HG03354 (cell line): ENCODE results near the gene WRNIP1.

Experiments used
- ATAC-seq: cut with Tn5 transposase; IDR thresholded peaks from one replicate; pipeline ENCODE4 v1.9.1; 2021; ENCODE audit warnings: mild to moderate bottlenecking; ENCODE audit not compliant: unreplicated experiment, poor library complexity, severe bottlenecking

The WRNIP1 gene

DNA sequence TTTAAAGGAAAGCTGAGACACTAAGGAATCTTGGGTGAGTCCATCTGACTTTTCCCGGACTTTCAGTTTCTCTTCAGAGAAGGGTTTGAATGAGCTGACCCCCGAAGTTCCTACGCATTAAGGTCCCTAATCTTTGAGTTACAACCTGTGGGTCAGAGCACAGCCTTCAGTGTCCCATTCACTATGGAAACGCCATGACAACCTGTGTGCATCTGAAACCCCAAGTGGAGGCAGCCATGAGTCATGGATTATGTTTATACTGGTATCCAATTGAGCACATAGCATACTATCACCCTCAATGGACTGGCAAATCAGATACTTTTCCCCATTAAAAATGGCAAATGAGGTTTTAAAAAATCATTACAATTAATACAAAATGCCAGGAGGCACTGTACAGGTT lies 25.9 kb upstream of the WRNIP1 start:
- no peak for ATAC-seq

DNA sequence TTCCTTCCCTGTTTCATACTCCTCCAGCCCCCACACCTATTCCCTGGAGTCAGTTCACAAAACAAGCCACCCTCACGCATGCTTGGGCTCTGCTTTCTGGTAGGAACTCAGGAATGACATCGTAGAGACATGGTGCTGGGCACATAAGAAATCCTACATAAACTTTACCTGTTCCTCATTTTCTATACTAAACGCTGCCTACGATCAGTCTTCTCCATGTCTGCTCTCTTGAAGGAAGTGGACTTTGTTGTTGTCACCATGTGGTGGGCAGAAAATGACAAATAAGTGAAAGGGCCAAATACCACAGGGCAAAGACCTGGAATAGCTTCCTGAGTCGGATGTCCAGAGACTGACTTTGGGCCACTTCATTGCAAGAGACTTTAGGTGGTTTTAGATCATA lies 24.6 kb upstream of the WRNIP1 start:
- no peak for ATAC-seq

DNA sequence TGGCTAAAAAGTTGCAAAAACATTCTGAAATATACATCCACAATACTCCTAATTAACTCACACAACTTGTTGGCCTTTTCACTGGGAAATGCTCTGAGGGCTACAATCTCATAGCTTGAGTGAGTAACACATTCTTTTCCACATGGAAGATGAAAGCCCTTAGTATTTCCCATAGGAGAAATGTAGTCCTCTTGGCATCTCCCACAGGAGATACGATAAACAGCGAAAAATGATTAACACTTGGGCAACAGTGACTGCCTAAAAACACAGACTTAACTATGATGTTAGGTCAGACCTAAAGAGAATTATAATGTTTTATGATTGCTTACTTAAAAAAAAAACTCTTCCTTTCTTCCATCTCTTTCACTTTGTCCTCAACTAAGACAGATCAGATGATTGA lies 23.4 kb upstream of the WRNIP1 start:
- no peak for ATAC-seq

DNA sequence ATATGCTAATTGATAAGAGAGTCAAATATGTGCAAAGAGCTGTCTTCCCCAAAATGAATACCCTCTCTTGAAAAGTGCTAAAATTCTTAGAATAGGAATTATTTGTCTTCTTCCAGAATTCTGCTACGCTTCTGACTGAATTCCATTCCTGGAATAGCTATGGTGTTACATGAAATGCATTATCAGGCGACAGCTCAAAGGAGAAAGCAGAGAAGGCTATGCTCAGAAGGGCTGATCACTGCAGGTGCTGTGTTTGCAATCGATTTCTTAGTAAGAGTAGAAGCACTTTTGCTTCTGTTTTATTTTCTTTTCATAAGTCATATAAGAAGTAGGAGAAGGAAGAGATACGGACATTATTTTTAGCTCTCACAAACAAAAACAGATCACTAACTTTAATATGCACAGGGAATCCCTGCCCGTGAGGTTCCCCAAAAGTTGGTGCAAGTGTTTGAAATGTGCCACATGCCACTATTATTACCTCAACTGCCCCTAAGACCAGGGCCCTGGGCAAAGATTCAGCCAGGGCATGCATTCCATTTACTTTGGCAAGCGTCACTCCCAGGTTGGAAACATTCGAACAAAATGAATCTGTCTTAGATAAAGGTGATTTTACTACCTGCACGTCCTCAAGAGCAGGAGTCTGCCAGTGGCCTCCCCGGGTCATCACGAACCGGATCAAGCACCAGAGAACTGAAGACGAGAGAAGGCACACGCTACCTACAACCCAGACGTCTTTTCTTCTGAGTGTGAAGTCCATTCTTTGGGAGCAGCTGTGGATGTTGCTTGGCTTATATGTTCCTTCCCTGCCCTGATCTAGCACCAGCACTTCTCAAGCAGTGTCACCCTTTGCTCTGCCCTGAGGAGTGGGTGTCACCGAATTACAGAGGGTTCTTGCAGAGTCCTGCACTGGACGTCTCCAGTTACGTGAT lies 21.6 kb upstream of the WRNIP1 start:
- ATAC-seq: no peak

DNA sequence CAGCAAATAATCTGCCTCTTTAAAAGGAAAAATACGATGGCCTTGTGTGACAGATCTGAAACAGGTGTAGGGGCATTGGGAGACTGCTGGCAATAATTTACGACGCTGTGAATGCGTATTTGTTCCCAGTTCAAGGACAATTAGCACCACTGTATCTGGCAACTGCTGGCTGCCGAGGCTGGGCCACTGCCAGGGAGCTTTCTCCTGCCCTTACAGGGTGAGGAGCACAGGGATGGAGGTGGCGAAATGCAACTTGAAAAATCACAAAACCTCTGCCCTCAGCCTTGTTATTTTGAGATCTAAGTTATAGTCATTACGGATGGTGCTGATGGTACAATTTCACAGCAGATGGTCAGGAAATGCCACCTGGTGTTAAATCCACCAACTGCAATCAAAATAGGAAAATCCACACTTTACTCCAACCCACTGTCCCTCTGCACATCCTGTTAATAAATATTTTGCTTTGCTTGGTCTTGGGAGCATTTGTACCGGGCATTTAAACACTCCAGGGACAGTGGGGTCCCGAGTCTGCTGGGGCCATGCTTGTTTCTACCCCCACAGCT lies 20.9 kb upstream of the WRNIP1 start:
- no peak for ATAC-seq

DNA sequence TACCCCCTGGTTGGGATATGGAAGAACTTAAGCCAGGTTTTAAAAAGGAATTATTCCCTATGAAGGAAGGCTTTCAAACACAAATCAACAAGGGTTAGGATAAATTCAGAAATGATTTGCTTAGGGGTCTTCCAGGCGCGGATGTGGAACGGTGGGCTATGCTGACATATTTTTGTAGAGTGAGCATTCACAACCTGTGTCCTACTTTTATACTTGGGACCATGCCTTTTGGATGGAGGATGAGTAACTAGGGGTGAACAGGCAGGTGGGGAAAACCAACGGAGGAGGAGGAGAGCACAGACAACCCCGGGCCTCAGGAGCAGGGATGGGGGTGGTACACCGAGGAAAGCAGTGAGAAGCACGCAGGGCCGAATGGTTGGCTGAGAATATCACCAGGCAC lies 20.4 kb upstream of the WRNIP1 start:
- no peak for ATAC-seq

DNA sequence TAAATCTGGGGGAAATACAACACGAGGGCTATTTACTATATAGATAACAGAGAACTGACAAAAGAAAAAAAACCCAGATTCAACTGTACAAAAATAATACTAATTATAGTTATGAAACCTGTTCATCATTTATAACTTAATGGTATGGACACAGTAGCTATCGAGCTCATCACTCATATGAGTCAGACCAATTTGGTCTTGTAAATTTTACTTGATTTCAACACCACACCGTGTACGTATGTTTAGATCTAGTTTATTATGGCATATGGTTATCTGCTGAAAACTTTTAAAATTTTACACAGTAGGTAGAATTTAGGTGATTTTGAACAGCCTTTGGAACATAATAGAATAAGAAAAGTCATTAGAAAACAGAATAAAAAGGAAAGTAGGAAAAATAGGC lies 19.9 kb upstream of the WRNIP1 start:
- no peak for ATAC-seq

DNA sequence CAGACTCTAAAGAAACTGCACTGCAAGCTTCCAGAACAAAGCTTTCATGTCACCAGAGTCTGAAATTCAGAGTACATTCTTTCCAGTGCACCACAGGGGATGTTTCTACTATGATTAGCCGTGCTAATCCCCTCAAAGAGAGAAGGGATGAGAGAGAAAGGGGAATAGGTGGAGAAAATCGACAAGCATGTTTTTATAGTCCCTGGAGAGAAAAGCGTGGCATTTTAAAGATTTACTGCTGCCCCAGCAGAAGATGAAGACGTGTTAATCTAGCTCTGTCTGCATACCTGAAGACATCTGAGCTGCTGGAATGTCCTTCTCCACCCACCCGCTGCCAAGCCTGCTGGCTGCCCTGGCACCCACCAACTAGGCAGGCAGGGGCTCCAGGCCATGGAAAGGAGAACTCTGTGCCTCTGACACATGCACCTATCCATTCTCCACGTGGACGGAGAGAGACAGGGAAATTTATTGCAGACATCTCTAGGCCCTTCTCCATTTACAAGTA lies 18.6 kb upstream of the WRNIP1 start:
- no peak for ATAC-seq

DNA sequence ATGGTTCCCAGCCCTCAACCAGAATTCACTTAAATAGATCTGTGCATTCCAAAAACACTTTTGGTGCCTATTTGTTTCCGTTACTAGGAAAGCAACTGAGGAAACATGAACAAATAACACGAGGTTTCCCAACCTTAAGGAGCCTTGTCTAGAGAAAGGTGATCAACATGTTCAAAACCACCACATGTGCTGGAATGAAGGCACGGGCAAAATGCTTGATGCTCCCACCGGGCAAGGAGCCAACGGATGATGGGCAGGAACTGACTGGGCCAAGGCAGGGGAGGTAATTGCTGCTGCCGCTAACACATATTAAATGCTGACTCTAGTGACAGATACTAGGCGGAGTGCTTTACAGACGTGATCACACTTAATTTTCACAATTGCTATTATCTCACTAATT lies 17.0 kb upstream of the WRNIP1 start:
- no peak for ATAC-seq

DNA sequence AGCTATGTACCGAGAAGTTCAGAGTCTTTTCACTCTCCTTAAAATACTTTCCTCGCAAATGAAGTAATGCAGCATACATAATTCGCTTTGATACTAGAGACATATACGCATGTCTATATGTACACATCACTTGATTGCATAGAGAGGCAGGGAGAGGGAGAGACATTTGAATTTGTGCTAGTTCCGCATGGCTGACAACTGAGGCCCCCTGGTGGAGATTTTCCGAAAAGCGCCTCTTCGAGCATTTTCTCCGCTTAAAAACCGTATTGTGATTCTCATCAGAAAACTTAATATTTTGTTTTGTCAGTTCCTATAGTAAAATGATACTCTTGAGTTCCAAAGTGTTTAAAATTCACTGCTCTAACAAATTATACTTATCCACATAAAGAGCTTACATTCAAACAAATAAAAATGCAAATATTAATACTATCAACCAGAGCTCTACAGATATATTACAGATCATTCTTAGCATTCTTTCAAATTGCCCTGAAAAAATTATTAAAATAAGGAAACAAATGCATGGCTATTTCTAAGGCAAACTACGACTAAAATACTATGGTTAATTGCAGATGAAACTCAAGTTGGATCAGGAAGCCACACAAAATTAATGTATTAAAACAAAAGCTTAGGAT lies 15.1 kb upstream of the WRNIP1 start:
- no peak for ATAC-seq

DNA sequence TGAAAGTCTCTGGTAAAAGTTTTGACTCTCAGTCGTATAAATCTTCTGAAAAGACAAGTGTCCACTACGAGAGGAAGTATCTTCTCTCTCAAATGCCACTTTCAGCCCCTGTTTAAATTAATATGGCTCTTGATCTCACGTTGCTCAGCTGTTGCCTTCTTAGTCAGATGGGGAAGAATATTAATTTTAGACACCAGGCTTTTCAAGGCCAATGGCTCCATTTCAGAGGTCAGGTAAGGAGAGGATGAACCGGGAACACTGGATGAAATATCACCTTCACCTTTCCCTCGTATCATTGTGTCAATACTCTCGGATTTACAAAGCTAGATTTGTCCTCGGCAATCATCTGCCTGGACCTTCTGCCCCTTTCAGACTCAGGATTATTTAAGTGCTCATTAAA lies 14.4 kb upstream of the WRNIP1 start, which contains the start of gene MYLK4:
Gene MYLK4 (minus strand): TSS at position 91 of the 400 bp plus-strand sequence. CDS start 1,628 bp downstream, outside the sequence.
- no peak for ATAC-seq

DNA sequence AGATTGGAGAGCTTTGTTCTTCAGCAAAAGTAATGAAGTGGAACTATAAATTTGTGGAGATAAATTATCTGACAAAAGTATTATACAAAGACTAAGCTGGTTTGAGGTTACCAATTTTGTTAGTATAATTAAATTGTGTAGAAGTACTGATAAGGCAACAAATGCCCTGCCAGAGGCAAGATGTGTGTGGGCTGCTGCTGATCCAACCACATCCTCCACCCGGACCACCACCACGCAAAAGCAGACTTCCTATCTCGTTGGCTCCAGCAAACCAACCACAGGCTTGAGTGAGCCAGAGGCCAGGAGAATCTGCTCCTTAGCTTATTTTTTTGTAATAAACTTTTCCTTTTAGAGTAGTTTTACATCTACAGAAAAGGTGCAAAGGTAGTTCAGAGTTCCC lies 13.3 kb upstream of the WRNIP1 start:
- no peak for ATAC-seq

DNA sequence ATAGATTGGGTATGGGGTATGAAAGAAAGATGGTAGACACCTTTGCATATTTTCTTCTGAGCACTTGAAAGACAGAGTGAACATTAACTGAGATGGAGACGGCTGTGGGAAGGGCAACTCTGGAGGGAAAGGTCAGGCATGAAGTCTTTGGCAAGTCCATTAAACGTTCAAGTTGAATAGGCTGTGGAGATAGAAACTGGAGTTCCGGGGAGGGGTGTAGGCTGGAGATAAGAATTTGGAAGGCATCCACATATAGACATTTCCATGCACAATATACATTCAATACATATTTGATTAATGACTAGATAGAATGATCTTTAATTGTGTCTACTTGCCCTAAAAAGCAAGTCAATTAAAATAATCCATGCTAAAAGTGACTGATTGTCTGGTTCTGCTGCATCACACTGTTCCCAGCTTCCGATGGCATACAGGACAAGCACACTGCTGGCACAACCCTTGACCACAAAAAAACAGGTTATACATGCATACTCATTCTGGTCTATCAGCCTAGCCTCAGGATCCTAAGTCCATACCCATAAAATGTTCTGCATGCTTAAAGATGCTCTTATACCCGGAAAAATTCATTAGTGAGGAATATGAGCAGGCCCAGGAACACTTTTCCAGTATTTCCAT lies 12.6 kb upstream of the WRNIP1 start:
- ATAC-seq: no peak

DNA sequence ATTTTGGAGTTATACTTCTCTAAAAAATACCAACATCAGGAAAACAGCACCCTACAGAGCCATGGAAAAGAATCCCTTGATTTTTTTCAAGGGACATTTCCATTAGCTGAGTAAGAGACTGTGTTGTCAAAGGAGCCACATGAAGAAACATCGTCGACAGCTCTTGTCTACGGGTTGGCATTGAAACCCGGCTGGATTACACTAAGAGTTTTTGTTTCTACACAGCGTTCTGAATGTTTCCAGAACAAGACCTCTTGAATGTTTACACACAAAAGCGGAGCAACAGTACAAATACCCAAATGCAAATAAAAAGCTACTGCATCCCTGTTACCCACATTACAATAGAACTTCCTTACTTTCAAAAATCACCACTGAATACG lies 12.1 kb upstream of the WRNIP1 start:
- no peak for ATAC-seq

DNA sequence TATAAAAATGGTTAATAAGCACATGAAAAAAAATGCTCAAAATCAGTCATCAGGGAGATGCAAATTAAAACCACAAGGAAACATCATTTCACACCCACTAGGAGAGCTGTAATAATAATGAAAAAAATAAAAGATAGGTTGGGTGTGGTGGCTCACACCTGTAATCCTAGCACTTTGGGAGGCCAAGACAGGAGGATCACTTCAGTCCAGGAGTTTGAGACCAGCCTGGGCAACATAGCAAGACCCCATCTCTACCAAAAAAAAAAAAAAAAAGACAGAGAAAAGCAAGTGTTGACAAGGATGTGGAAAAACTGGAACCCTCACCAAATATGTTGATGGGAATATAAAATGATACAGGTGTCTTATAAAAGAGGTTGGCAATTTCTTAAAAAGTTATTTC lies 11.4 kb upstream of the WRNIP1 start:
- no peak for ATAC-seq

DNA sequence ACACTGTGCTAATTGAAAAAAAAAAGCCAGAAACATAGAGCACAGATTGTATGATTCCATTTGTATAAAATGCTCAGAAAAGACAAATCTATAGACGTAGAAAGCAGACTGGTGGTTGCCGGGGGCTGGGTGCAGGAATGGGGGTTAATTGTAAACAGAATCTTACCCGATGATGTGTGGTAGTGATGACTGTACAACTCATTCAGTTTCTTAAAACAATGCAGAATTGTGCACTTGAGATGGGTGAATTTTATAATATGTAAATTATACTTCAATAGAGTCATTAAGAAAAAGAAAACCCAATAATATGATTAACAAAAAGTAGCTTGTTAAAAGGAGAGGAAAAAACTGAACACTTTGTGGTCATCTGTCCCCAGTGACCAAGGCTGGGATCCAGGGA lies 10.8 kb upstream of the WRNIP1 start:
- no peak for ATAC-seq

DNA sequence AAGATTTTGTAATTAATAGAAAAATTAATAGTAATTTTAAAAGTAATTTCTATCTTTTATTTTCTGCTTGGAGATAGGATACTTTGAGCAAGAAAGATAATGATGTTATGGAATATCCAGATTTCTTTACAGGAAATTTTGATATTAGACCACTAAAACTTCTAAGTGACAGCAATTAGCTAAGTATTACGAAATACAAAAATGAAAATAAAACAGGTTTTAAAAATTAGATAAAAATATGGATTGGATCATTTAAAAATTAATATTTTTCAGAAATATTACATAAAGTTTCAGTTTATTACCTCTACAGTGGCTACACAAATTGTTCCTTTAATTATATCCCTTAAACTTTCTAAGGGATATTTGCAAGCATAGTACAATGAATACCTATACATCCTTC lies 10.3 kb upstream of the WRNIP1 start:
- no peak for ATAC-seq

DNA sequence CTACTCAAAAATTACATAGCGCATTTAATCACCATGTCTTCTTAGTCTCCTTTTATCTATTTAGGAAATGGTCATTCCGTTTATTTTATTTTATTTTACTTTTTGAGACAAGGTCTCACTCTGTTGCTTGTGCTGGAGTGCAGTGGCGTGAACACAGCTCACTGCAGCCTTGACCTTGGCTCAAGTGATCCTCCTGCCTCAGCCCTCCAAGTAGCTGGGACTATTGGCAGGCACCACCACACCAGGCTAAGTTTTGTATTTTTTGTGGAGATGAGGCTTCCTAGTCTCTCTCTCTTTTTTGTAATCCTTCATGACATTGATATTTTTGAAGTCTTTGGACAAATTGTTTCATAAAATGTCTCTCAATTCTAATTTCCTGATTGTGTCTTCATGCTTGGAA lies 9.7 kb upstream of the WRNIP1 start:
- no peak for ATAC-seq

DNA sequence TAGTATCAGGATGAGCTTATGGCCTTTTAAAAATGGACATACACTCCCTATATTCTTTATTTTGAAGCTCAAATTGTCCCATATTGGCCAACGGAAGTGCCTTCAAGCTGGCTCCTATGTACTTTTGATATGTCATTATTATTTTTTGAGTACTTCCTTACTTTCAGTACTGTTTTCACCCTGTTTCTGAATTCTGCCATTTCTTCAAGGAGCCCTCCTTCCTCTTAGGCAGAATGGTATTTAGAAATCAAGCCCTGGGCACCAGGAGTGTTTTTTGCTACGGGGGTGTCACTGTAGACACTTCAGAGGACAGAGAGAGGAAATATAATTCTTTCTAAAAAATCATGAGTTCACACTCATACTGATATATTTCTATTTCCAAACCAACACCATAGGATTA lies 9.0 kb upstream of the WRNIP1 start:
- ATAC-seq: no peak

DNA sequence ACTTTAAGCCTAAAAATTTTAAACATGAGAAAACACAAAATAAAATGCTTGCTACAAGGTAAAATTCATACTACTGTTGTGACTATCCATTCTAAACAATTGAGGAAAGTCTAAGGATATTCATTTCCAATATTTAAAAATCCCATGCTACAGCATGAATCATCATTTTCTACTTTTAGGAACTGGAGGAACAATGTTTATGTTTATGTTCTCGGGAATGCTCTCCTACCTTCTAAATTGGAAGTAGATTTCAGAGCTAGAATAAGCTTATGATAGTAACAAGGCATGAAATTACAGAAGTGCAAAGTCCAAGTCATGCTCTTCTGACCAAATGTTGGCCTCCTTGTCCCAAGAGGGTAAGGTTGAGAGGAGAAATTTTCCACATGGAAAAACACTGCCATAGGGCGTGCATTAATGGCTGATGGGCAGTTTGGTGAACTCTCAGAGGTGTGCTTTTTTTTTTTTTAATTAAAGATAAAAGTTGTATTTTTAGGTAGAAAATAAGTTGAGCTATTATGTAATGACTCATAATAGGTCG lies 8.4 kb upstream of the WRNIP1 start:
- ATAC-seq: no peak
